Fibroblast of skin of abdomen (primary cell): ENCODE measurements around the gene RPS6KL1.
"Not testable (repeated sequence)": the region's sequence is repeated elsewhere in the genome, so short reads cannot be mapped to it uniquely, and the experiment has no call there.

ENCODE experiments used
- DNase-seq: peaks from one replicate; pipeline ENCODE4 v3.0.0-alpha.2; 2013

Gene RPS6KL1

DNA sequence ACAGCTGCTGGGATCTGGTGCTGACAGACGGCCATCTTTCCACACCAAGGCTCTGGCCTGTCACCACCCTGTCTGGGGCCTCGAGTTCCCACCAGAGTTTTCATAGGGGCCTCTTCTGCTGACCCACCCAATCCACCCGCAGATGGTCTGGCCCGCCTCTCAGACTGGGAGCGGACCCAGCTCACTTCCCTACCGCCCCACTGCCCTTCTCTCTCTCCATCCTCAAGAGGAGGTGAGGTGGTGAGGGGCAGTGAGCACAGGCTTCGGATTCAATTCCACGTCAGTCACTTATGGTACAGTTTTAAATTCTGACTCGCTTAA is 12.3 kb upstream of the RPS6KL1 start:
- no peak for DNase-seq

- peak; percentile 37 for DNase-seq
These were observed 11.7 kb upstream of the RPS6KL1 start for GRCh38 chr14:74934476-74935359.

- DNase-seq = no peak
These were observed 11.0 kb upstream of the RPS6KL1 start for GRCh38 chr14:74934041-74934440.

DNA sequence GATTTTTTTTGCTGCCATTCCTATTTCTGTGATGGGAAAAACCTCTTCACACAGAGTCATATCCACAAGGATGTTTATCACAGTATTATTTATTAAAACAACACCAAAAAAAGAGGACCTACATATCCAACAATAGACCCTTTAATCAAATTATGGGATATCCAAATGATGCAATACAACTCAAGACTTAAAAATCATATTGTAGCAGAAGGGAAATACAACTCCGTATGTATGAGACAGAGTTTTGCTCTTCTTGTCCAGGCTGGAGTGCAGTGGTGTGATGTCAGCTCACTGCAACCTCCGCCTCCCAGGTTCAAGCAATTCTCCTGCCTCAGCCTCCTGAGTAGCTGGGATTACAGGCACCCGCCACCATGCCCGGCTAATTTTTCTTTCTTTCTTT is 9.9 kb upstream of the RPS6KL1 start:
- DNase-seq = not testable (repeated sequence)

- no peak for DNase-seq
These were observed 9.4 kb upstream of the RPS6KL1 start for GRCh38 chr14:74932401-74932901.

- DNase-seq = not testable (repeated sequence)
These were observed 8.7 kb upstream of the RPS6KL1 start for GRCh38 chr14:74931744-74932143.

DNA sequence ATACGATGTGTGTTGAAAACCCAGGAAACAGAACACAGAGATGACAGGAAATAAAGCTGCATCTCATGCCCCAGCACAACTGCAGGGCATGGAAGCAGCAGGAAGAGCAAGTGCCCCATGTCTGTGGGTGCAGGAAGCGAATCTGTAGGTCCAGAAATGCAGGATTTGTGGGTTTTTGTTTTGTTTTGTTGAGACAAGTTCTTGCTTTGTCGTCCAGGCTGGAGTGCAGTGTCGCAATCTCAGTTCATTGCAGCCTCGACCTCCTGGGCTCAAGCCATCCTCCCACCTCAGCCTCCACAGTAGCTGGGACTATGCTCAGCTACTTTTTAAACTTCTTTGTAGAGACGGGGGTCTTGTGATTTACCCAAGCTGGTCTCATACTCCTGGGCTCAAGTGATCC is 6.2 kb upstream of the RPS6KL1 start:
- no peak for DNase-seq

DNA sequence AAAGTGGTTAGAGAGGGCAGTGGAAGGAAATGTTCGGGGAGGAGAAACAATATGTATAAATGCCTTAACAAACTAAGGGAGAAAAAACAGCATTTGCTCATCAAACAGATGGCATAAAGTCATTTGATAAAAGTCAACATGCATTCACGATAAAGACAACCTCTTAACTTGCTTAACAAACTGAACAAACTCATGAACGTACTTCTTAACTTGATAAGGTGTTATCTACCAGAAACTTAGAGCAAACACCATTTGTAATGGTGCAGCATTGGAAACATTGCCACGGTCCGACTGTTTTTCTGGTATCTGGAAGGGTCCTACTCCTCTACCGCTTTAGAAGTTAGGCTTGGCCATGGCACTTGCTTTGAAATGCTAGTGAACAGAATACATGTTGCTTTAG is 4.2 kb upstream of the RPS6KL1 start:
- DNase-seq = no peak

- no peak for DNase-seq
These were observed 1.0 kb upstream of the RPS6KL1 start for GRCh38 chr14:74924061-74924460.

GRCh38 chr14:74921987-74922751 is 891 bp downstream of the RPS6KL1 start:
- DNase-seq = no peak

DNA sequence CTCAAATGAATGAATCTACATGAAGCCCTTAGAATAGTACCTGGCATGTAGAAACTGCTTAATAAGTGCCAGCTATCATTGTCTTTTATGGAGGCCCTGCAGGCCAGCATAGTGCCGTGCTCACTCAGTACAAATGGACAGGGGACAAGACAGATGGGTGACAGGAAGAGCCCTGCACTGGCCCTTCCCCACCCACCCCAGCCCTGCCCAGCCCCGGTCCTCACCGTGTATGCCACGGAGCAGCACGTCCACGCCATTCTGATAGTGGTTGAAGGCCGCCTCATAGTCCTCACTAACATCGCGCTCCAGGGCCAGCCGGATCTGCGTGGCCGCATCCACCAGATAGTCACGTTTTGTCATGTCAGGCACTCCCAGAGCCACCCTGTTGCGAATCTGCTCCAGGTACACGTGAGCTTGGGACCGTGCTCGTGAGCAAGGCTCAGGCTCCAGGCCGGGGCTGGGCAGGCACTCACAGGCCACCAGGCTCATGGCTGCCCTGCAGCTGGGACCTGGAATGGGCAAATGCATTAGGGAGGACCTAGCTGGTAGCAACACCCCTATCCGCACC is 1.9 kb downstream of the RPS6KL1 start:
- no peak for DNase-seq

DNA sequence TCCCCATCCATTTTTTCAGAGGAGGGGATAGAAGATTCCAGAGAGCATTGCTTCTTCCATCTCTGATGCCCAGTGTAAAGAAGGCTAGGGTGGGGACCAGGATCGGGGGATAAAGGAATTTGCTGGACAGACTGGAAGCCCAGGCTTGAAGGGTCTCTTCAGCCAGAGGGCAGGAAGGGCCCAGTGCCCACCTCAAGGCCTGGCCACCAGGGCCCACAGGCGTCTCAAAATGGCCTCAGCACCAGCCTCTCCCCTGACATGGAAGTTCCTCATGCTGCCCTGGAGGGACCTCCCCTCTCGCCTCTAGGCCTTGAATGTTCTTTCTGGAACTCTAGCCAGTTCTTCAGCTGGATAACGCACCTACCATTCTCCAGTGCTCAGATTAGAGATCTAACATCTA is 2.8 kb downstream of the RPS6KL1 start:
- DNase-seq = no peak

DNA sequence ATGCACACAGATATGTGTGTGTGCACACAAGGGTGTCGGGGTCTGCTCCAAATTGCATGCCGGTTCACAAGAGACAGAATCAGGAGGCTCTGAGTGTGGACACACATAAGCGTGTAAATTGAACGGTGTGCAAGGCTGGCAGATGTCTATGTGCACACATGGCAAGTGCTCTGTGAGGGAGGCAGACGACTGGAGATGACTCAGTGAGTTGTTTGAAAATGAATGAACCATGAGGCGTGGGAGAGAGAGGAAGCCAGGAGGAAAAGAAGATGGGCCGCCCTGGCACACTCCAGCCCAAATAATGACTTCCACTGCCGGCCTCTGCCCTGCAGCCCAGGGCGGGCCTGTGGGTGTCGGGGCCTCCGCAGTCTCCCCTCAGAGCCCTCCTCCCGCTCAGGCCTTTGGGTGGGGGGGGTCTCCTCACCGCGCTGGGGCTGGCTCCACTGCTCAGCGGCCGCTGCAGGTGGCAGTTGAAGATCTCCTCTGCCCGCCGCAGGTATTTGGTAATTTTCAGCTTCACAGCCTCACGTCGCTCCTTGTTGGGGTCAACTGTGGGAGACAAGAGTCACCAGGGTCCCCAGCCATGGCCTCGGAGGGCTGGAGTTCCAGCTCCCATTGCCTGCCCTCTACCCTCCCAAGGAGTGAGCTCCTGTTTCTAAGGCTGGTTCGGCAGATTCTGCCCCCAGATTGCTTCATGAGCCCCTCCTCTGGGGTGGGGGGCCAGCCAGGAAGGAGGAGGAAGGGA is 3.5 kb downstream of the RPS6KL1 start:
- DNase-seq = no peak

DNA sequence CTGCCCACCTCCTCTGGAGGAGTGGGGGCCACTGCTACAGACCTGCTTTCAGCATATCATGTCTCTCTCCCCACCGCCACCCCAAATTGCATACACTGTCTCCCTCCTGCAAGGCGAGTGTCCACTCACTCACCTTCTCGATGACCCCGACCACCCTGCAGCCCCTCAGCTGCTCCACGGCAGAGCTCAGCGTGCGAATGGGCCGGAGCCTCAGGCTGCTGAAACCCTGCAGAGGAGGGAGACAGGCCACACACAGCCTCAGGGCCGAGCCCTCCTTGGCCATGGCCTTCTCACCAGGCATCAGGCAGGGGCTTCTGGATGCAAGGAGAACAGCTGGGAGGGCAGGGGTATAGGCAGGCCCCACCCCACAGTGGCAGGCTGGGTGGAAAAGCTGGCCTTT is 4.7 kb downstream of the RPS6KL1 start:
- DNase-seq = no peak

GRCh38 chr14:74917646-74918081 is 5.4 kb downstream of the RPS6KL1 start:
- DNase-seq = no peak

GRCh38 chr14:74917178-74917543 is 5.9 kb downstream of the RPS6KL1 start:
- DNase-seq = no peak

- no peak for DNase-seq
These were observed 7.2 kb downstream of the RPS6KL1 start for GRCh38 chr14:74915826-74916225.

DNA sequence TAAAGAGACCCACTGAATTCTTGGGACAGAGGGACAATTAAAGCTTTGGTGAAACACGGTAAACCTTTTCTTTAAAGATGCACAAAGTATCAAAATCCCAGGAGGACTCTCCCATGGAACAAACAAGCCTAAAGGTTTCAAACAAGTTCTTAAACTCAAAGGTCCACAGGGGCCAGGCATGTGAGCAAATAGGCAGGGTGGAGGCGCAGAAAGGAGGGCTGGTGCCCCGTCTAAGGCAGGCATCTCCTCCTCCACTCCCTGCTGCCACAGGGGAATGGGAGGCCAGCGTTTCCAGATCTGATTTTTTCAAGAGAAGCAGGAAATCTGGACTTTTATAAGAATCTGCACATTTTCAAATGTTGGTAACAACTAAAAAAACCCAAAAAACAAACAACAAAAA is 7.6 kb downstream of the RPS6KL1 start:
- no peak for DNase-seq

DNA sequence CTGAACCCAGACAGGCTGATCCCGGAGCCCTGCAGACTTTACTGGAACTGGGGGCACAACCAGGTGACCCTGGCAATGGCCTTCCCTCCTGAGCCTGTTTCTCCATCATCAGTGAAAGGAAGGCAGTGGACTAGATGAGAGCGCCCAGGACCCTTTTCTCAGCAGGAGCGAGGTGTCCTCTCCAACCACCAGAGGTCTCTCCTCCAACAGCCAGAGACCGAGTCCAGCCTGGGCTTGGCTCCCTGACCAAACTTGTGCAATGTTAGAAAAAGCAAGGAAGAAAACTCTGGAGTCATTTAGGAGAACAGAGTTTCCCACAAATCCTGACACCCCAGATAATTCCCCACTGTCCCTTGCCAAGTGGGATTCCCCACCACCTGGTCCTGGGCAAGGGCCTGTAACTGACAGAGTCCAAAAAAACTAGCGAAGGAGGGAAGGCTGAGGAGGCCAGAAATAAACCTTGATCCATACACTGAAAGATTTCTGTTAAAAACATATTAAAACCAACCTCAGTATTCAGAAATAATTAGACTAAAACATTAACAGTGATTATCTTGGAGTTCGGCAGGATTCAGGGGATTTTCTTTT is 9.0 kb downstream of the RPS6KL1 start:
- DNase-seq = peak; percentile 69

GRCh38 chr14:74913393-74913910 is 9.6 kb downstream of the RPS6KL1 start:
- no peak for DNase-seq

- DNase-seq = no peak
These were observed 10.3 kb downstream of the RPS6KL1 start for GRCh38 chr14:74912801-74913200.

DNA sequence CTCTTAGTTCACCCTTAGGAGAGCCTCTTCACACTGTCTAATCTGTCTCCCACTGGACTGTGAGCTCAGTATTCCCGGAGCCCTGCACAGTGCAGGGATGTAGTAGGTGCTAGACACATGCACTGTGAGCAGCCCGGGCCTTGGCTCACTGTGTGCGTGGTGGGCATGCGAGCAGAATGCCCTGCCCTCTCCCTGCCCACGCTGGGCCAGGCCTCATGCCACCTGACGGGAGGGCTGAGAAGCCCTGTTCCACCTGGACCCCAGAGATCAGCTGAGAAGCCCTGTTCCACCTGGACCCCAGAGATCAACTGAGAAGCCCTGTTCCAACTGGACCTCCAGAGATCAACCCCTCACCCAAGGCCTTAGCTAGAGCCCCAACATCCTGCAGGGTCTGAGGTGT is 10.9 kb downstream of the RPS6KL1 start:
- no peak for DNase-seq
